Activated T-helper 2 cell treated with anti-CD3 and anti-CD28 coated beads, Interferon-gamma antibody, Interleukin-2, Interleukin-4, amounts not matched to agents 10 μg/mL and 5 μg/mL and 100 μg/mL, durations not matched to agents 14 hours and 24 hours and 36 hours (primary cell): ENCODE data around the gene RRAGD. TPM values are rescaled to one million over a fixed set of nuclear protein-coding genes. Genes with fewer than 3 reads are reported as not detected.

Experiments
- DNase-seq: peaks from one replicate; pipeline ENCODE4 v3.0.0; 2021; ENCODE audit warnings: low spot score
- H3K27ac Mint-ChIP-seq: one replicate; pipeline ENCODE4 v1.8.0; 2021; ENCODE audit warnings: mixed read lengths
- H3K27me3 Mint-ChIP-seq: one replicate; pipeline ENCODE4 v1.8.0; 2021; ENCODE audit warnings: low read depth, mixed read lengths
- H3K36me3 Mint-ChIP-seq: one replicate; pipeline ENCODE4 v1.8.0; 2021; ENCODE audit warnings: low read depth, mixed read lengths
- H3K4me1 Mint-ChIP-seq: one replicate; pipeline ENCODE4 v1.8.0; 2021; ENCODE audit warnings: low read depth, mixed read lengths
- H3K4me3 Mint-ChIP-seq: one replicate; pipeline ENCODE4 v1.8.0; 2021; ENCODE audit warnings: low read depth, mild to moderate bottlenecking, moderate library complexity, mixed read lengths
- H3K9me3 Mint-ChIP-seq: one replicate; pipeline ENCODE4 v1.8.0; 2021; ENCODE audit warnings: mixed read lengths
- intact Hi-C: fragments of 100-400 bp; cut with micrococcal nuclease; formaldehyde crosslinking; loops from one replicate; pipeline ENCODE4 v1.15.1; 2023
- total RNA-seq: library from RNA; stranded (reverse); gene quantifications from 2 replicates; pipeline ENCODE4 v1.2.3, GENCODE V29; 2022

Gene RRAGD
- total RNA-seq = 6.3 and 7.2 TPM in 2 replicates

DNA sequence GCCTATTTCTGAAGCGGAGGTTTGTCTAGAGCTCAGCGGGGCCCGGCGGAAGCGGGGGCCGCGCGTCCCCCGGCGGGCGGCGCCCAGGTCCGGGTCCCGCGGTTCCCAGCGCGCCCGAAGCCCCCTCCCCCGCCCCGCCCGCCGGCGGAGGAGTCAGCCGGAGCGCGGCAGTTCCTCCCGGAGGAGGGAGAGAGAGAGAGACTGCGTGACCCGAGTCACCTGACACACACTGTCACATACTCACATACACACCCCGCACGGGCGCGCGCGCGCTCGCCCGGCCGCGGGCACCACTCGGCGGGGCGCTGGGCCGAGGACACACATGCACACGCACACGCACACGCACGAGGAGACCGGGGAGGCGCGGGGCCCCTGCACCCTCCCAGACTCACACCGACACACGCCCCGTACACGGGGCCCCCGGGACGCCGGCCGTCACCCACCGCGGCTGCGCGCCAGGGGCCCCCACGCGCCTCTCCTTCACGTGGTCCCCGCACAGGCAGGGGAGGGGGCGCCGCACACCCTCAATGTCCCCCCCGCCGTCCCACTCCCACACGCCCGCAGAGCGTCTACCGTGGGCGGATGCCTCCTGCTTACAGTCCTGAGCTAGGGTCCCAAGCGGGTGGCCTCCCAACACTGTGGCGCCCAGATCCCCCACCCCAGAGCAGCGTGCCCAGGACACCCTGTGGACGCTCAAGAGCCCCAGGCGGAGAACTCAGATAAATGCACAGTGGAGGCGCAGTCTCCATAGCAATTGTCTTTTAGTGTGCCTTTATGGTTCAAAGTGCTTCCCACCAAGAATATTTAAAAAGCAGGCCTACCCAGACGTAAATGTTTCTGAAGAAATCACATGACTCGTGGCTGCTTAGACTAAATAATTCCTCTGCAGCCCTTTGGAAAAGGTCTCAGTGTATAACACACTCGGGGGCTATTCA is at the start of gene RRAGD:
RRAGD (minus strand) TSS at position 203 of the 935 bp plus-strand sequence. CDS start 280 bp downstream, outside the sequence.
- H3K4me1 Mint-ChIP-seq = peaks cover 16% of the 10 kb centered on the region
- H3K36me3 Mint-ChIP-seq = no peaks in the 10 kb centered on the region
- intact Hi-C loops = loop anchor here (1.0 to 2.0 kb wide), 3 partner anchors 20 to 226 kb away; partner anchors contain the start of genes ANKRD6 and LYRM2
- no peaks in the 10 kb centered on the region for H3K9me3 Mint-ChIP-seq
- DNase-seq = peak; percentile 53
- peaks cover 57% of the 10 kb centered on the region for H3K27me3 Mint-ChIP-seq
- peak within 1 kb of the TSS; percentile 93 for H3K4me3 Mint-ChIP-seq
- H3K27ac Mint-ChIP-seq = peak within 1 kb of the TSS; percentile 86

GRCh38 chr6:89460713-89461112 is 48.6 kb upstream of the RRAGD start:
- intact Hi-C loops = no loop called here
- Mint-ChIP-seq H3K9me3 (no peaks in the 10 kb centered on the region), H3K4me3 (no peak overlapping the region), H3K27me3 (peaks cover 6% of the 10 kb centered on the region), H3K4me1 (no peaks in the 10 kb centered on the region), H3K27ac (no peak overlapping the region), H3K36me3 (no peaks in the 10 kb centered on the region)
- DNase-seq = no peak

DNA sequence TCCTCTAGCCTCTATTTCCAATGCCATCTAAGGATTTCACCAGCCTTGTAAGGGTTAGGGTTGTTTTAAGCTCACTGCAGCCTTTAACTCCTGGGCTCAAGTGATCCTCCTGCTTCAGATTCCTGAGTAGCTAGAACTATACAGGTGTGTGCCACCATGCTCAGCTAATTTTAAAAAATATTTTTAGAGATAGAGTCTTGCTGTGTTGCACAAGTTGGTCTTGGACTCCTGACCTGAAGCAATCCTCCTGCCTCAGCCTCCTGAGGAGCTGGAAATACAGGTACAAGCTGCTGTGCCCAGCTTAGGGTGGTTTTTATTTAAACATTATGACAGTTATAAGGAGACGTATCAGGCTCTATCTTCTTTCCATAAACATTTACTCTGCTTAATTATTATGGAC is 47.4 kb upstream of the RRAGD start:
- no peak overlapping the region for H3K27ac Mint-ChIP-seq

DNA sequence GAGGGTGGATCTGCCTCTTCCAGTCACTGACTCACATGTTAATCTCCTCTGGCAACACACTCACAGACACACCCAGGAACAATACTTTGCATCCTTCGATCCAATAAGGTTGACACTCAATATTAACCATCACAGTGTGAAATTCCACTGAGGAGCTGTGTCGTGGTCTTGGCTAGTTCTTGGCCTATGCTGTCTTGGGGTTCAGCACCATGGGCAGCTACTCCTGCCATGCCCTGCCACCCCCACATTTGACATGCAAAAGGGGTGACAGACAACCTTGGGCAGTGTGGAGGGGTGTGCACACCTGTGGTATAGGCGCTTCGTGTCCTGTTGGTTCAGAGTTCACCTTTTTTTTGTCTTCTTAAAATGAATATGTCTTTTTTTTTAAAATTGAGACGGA is 46.6 kb upstream of the RRAGD start:
- H3K9me3 Mint-ChIP-seq = no peaks in the 10 kb centered on the region

More for the DNA sequence above, 47.4 kb upstream of the RRAGD start:
- H3K4me1 Mint-ChIP-seq = no peaks in the 10 kb centered on the region
- H3K4me3 Mint-ChIP-seq = no peak overlapping the region
- DNase-seq = no peak
- no peaks in the 10 kb centered on the region for H3K36me3 Mint-ChIP-seq
- H3K27me3 Mint-ChIP-seq = peaks cover 6% of the 10 kb centered on the region
- intact Hi-C loops = no loop called here
- H3K9me3 Mint-ChIP-seq = no peaks in the 10 kb centered on the region

GRCh38 chr6:89454300-89454699 is 42.2 kb upstream of the RRAGD start:
- Mint-ChIP-seq H3K9me3 (no peaks in the 10 kb centered on the region), H3K4me3 (no peak overlapping the region), H3K27ac (no peak overlapping the region), H3K27me3 (peaks cover 6% of the 10 kb centered on the region), H3K4me1 (no peaks in the 10 kb centered on the region), H3K36me3 (no peaks in the 10 kb centered on the region)
- intact Hi-C loops = no loop called here
- DNase-seq = no peak

More for the DNA sequence above, 46.6 kb upstream of the RRAGD start:
- intact Hi-C loops = no loop called here
- peaks cover 5% of the 10 kb centered on the region for H3K27me3 Mint-ChIP-seq
- no peak overlapping the region for H3K4me3 Mint-ChIP-seq
- H3K4me1 Mint-ChIP-seq = no peaks in the 10 kb centered on the region
- H3K27ac Mint-ChIP-seq = no peak overlapping the region
- no peak for DNase-seq
- H3K36me3 Mint-ChIP-seq = no peaks in the 10 kb centered on the region

- peaks cover 4% of the 10 kb centered on the region for H3K27me3 Mint-ChIP-seq
- intact Hi-C loops = no loop called here
- no peaks in the 10 kb centered on the region for H3K9me3 Mint-ChIP-seq
These were observed 40.2 kb upstream of the RRAGD start for GRCh38 chr6:89452281-89452680.

DNA sequence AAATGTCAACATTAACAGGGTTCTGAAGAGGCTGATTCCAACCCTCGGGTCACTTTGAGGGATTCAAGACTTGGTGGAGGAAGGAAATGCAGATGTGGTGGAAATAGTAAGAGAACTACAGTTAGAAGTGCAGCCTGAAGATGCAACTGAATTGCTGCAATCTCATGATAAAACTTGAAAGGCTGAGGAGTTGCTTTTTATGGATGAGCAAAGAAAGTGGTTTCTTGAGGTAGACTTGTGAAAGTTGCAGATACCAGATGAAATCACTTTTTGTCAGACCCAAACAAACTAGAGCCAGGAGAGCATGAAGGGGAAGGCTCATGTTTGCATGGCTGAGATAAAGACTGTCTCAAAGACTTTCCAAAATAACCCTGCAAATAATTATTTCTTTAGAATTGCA is 37.1 kb upstream of the RRAGD start:
- no peaks in the 10 kb centered on the region for H3K36me3 Mint-ChIP-seq
- peaks cover 4% of the 10 kb centered on the region for H3K27me3 Mint-ChIP-seq
- no peak for DNase-seq
- no peak overlapping the region for H3K4me3 Mint-ChIP-seq
- no peaks in the 10 kb centered on the region for H3K4me1 Mint-ChIP-seq
- no peaks in the 10 kb centered on the region for H3K9me3 Mint-ChIP-seq
- intact Hi-C loops = no loop called here
- H3K27ac Mint-ChIP-seq = no peak overlapping the region

More at GRCh38 chr6:89452281-89452680, 40.2 kb upstream of the RRAGD start:
- Mint-ChIP-seq H3K4me1 (no peaks in the 10 kb centered on the region), H3K36me3 (no peaks in the 10 kb centered on the region), H3K27ac (no peak overlapping the region), H3K4me3 (no peak overlapping the region)
- no peak for DNase-seq

- H3K9me3 Mint-ChIP-seq = no peaks in the 10 kb centered on the region
- H3K4me1 Mint-ChIP-seq = no peaks in the 10 kb centered on the region
- no peaks in the 10 kb centered on the region for H3K36me3 Mint-ChIP-seq
- no peak for DNase-seq
- H3K27ac Mint-ChIP-seq = no peak overlapping the region
- peaks cover 14% of the 10 kb centered on the region for H3K27me3 Mint-ChIP-seq
- H3K4me3 Mint-ChIP-seq = no peak overlapping the region
- intact Hi-C loops = no loop called here
These were observed 31.6 kb upstream of the RRAGD start for GRCh38 chr6:89443658-89444057.

DNA sequence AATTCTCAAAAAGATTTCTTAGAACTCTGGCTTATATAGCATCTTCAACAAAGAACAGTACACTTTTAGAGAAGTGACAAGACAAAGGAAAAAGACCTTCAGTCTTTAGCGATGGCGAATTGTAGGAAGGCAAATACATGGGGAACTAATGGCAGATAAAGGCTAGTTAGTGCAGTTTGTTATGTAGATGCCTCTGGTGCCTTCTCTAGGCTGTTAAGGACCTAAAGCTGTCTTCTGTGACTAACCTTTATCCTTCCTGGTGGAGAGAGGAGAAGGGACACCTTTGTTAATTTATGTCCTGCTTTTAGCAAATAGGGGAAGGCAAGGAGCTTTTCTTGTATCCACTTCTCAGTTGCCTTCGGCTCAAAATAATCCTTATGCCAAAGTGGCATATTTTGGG is 28.1 kb upstream of the RRAGD start:
- Mint-ChIP-seq H3K9me3 (no peaks in the 10 kb centered on the region), H3K4me1 (peaks cover under 1% of the 10 kb centered on the region), H3K36me3 (no peaks in the 10 kb centered on the region), H3K4me3 (no peak overlapping the region), H3K27me3 (peaks cover 25% of the 10 kb centered on the region), H3K27ac (no peak overlapping the region)
- DNase-seq = no peak
- intact Hi-C loops = no loop called here

DNA sequence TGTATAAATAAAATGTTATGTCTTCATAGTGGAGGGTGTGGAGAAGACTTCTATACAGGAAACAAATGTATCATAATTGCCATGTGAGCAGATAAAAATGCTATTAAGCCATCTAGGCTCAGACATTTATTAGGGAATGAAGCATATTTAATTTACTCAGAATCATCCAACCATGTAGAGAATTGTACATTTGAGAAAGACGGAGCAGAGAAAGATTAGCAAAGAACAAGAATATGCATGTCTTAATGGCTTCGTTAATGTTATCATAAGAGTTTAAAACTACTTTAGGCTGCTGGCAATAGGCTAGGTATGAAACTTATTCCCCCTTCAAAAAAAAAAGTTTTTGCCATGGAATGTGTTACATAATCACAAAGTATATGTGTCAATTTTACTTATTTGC is 26.9 kb upstream of the RRAGD start:
- intact Hi-C loops = no loop called here
- Mint-ChIP-seq H3K4me3 (no peak overlapping the region), H3K4me1 (peaks cover 5% of the 10 kb centered on the region), H3K9me3 (no peaks in the 10 kb centered on the region), H3K36me3 (no peaks in the 10 kb centered on the region), H3K27me3 (peaks cover 33% of the 10 kb centered on the region), H3K27ac (no peak overlapping the region)
- no peak for DNase-seq

GRCh38 chr6:89438248-89438647 is 26.2 kb upstream of the RRAGD start:
- Mint-ChIP-seq H3K27me3 (peaks cover 32% of the 10 kb centered on the region), H3K9me3 (no peaks in the 10 kb centered on the region), H3K4me1 (peaks cover 9% of the 10 kb centered on the region), H3K27ac (no peak overlapping the region), H3K4me3 (no peak overlapping the region), H3K36me3 (no peaks in the 10 kb centered on the region)
- intact Hi-C loops = no loop called here
- DNase-seq = no peak

DNA sequence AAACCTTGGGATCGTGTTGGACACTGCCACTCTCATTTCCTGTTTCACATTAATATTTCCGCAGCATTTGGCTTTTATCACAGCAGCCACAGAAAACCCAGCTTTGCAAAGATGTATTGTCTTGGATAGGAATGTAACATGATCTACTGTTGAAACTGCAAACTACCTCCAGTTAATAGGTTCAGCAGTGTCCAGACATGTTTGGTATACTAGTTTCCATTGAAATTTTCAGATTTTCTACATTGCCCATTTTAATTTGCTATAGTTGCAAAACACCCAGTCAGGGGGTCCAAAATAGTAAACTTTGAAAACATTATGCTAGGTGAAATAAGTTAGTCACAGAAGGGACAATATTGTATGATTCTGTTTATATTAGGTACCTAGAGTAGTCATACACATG is 24.2 kb upstream of the RRAGD start:
- DNase-seq = no peak
- peaks cover 14% of the 10 kb centered on the region for H3K4me1 Mint-ChIP-seq
- no peak overlapping the region for H3K4me3 Mint-ChIP-seq
- peaks cover 35% of the 10 kb centered on the region for H3K27me3 Mint-ChIP-seq
- H3K9me3 Mint-ChIP-seq = no peaks in the 10 kb centered on the region
- no peaks in the 10 kb centered on the region for H3K36me3 Mint-ChIP-seq
- no peak overlapping the region for H3K27ac Mint-ChIP-seq
- intact Hi-C loops = no loop called here

DNA sequence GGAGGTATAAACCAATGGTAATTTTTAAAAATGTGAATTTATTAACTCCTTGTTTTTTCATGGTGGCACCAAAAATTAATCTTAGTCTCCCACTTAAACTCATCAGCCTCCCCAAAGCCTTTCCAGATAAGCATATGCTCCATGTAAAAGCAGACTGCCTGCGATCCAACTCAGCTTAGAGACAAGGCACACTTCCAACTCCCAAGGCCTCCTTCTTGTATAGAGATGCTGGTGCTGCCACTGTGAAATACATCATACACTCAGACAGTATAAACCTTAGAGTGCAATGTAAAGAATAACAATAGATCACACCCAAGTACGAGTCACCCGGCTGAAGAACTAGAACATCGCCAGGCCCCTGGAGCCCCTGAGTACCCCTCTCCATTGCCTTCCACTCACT is 22.9 kb upstream of the RRAGD start:
- no peaks in the 10 kb centered on the region for H3K9me3 Mint-ChIP-seq
- H3K4me1 Mint-ChIP-seq = peaks cover 14% of the 10 kb centered on the region
- no peaks in the 10 kb centered on the region for H3K36me3 Mint-ChIP-seq

More for the DNA sequence above, 22.9 kb upstream of the RRAGD start:
- DNase-seq = no peak
- intact Hi-C loops = loop anchor here (5.0 kb wide), 3 partner anchors 63 to 453 kb away; no protein-coding TSS in a partner anchor
- Mint-ChIP-seq H3K27me3 (peaks cover 43% of the 10 kb centered on the region), H3K27ac (no peak overlapping the region), H3K4me3 (no peak overlapping the region)
